GM06990 (cell line): Measurements from ENCODE around the gene MKRN2.
A peak's percentile ranks its signal among the peaks of the same experiment; 100 is the strongest.
"Not testable (repeated sequence)": the region's sequence is repeated elsewhere in the genome, so short reads cannot be mapped to it uniquely, and the experiment has no call there.

Source experiments
- DNase-seq: peaks from one replicate; pipeline ENCODE4 v3.0.0-alpha.2; 2011; ENCODE audit not compliant: insufficient read length; ENCODE audit errors: extremely low read depth
- H3K27me3 ChIP-seq: replicated peaks from 2 replicates; pipeline ENCODE4 v1.6.0; 2011; ENCODE audit warnings: low read length; ENCODE audit not compliant: control insufficient read depth, insufficient read depth
- H3K36me3 ChIP-seq: 2 replicates; pipeline ENCODE4 v1.5.1; 2011; ENCODE audit warnings: low read length; ENCODE audit not compliant: control insufficient read depth, insufficient read depth
- H3K4me3 ChIP-seq: replicated peaks from 2 replicates; pipeline ENCODE4 v1.5.1; 2011; ENCODE audit warnings: low read depth, mild to moderate bottlenecking, control low read depth, low read length
- CTCF ChIP-seq: IDR thresholded peaks from 2 replicates; pipeline ENCODE4 v1.5.1; 2011; ENCODE audit warnings: low read length, control low read depth, mild to moderate bottlenecking, inconsistent platforms; ENCODE audit not compliant: insufficient read depth, poor library complexity, severe bottlenecking

MKRN2 gene

DNA sequence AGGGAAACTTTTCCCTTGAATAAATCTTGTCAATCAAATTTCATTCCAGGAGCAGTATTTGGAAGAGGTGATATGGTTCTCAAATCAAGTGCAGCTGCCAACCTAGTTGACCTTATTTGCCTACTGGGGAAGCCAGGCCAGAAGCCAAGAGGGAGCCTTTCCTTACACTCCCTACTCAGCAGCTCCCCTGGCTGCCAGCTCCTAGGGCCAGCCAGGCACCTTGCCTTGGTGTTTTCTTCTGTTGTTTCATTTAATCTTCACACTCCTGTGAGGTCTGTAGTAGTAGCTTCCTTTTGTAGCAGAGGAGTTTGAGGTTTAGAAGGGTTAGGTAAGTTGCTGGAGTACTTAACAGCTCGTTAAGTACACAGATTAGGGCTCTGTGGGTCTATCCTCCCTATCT lies 34.2 kb upstream of the MKRN2 start:
- no peak for TF ChIP-seq CTCF
- H3K36me3 ChIP-seq, result no peaks in the 10 kb centered on the region; the same call in none of the 2 replicates
- H3K27me3 ChIP-seq, result no peaks in the 10 kb centered on the region
- no peak overlapping the region for H3K4me3 ChIP-seq
- DNase-seq, result no peak

- DNase-seq, result no peak
- no peak overlapping the region for H3K4me3 ChIP-seq
- H3K36me3 ChIP-seq, result no peaks in the 10 kb centered on the region; the same call in none of the 2 replicates
- TF ChIP-seq CTCF, result no peak
- no peaks in the 10 kb centered on the region for H3K27me3 ChIP-seq
These were observed 29.1 kb upstream of the MKRN2 start for GRCh38 chr3:12527757-12528143.

- TF ChIP-seq CTCF, result no peak
- H3K4me3 ChIP-seq, result no peak overlapping the region
- H3K36me3 ChIP-seq, result no peaks in the 10 kb centered on the region; the same call in 1 of the 2 replicates
These were observed 24.7 kb upstream of the MKRN2 start for GRCh38 chr3:12532182-12532581.

GRCh38 chr3:12536423-12536822 lies 20.5 kb upstream of the MKRN2 start:
- TF ChIP-seq CTCF, result no peak
- no peak for DNase-seq
- no peak overlapping the region for H3K4me3 ChIP-seq
- H3K36me3 ChIP-seq, result no peaks in the 10 kb centered on the region; the same call in 1 of the 2 replicates
- H3K27me3 ChIP-seq, result no peaks in the 10 kb centered on the region

More at GRCh38 chr3:12532182-12532581, 24.7 kb upstream of the MKRN2 start:
- H3K27me3 ChIP-seq, result no peaks in the 10 kb centered on the region
- DNase-seq, result no peak

- peak; percentile 46 for TF ChIP-seq CTCF
- no peak for DNase-seq
- Histone ChIP-seq H3K36me3 (no peaks in the 10 kb centered on the region; the same call in none of the 2 replicates), H3K4me3 (no peak overlapping the region), H3K27me3 (no peaks in the 10 kb centered on the region)
These were observed 15.3 kb upstream of the MKRN2 start for GRCh38 chr3:12541625-12542024.

DNA sequence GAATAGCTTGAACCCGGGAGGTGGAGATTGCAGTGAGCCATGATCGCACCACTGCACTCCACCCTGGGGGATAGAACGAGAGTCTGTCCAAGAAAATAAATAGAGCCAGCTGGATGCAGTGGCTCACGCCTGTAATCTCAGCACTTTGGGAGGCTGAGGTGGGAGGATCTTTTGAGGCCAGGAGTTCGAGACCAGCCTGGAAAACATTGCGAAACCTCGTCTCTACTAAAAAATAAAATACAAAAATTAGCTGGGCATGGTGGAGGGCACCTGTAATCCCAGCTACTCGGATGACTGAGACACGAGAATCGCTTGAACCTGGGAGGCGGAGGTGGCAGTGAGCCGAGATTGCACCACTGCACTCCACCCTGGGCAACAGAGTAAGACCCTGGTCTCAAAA lies 13.4 kb upstream of the MKRN2 start:
- H3K36me3 ChIP-seq, DNase-seq, H3K4me3 ChIP-seq, H3K27me3 ChIP-seq: not testable (repeated sequence)
